ENCODE data around the gene SP6. TPM values are rescaled to one million over a fixed set of nuclear protein-coding genes. Genes with fewer than 3 reads are reported as not detected.

The SP6 gene
- 0.48 and 1.6 TPM in 2 replicates for total RNA-seq

- DNase-seq (ENCODE audit: extremely low read depth, low read depth, low spot score) = no peak
These were observed at the start of gene SP6 for GRCh38 chr17:47850692-47851573. SP6 (minus strand) TSS chr17:47851163; CDS start chr17:47848429, 2,734 bp downstream.

GRCh38 chr17:47899643-47900042 is 48.7 kb upstream of the SP6 start:
- no peak for DNase-seq (ENCODE audit: extremely low read depth, low read depth, low spot score)

- no peak for DNase-seq (ENCODE audit: extremely low read depth, low read depth, low spot score)
These were observed 47.3 kb upstream of the SP6 start for GRCh38 chr17:47898241-47898640.

GRCh38 chr17:47897561-47897960 is 46.6 kb upstream of the SP6 start:
- no peak for DNase-seq (ENCODE audit: extremely low read depth, low read depth, low spot score)

- DNase-seq (ENCODE audit: extremely low read depth, low read depth, low spot score) = no peak
These were observed 45.9 kb upstream of the SP6 start for GRCh38 chr17:47896672-47897490.

- DNase-seq (ENCODE audit: extremely low read depth, low read depth, low spot score) = peak; percentile 100
These were observed 45.1 kb upstream of the SP6 start, which contains the start of gene SP2 for GRCh38 chr17:47895856-47896671. SP2 (plus strand) TSS chr17:47896236; CDS start chr17:47896287, 51 bp downstream.

GRCh38 chr17:47895347-47895855 is 44.4 kb upstream of the SP6 start:
- DNase-seq (ENCODE audit: extremely low read depth, low read depth, low spot score) = no peak

- no peak for DNase-seq (ENCODE audit: extremely low read depth, low read depth, low spot score)
These were observed 43.8 kb upstream of the SP6 start for GRCh38 chr17:47894498-47895346.

- no peak for DNase-seq (ENCODE audit: extremely low read depth, low read depth, low spot score)
These were observed 40.7 kb upstream of the SP6 start for GRCh38 chr17:47891545-47892088.

- DNase-seq (ENCODE audit: extremely low read depth, low read depth, low spot score) = no peak
These were observed 39.0 kb upstream of the SP6 start for GRCh38 chr17:47889734-47890529.

- DNase-seq (ENCODE audit: extremely low read depth, low read depth, low spot score) = no peak
These were observed 37.3 kb upstream of the SP6 start for GRCh38 chr17:47888293-47888692.

GRCh38 chr17:47884905-47885730 is 34.2 kb upstream of the SP6 start:
- DNase-seq (ENCODE audit: extremely low read depth, low read depth, low spot score) = no peak

- DNase-seq (ENCODE audit: extremely low read depth, low read depth, low spot score) = no peak
These were observed 33.4 kb upstream of the SP6 start for GRCh38 chr17:47884427-47884740.

GRCh38 chr17:47883589-47884426 is 32.8 kb upstream of the SP6 start:
- no peak for DNase-seq (ENCODE audit: extremely low read depth, low read depth, low spot score)

GRCh38 chr17:47882695-47883588 is 32.0 kb upstream of the SP6 start:
- DNase-seq (ENCODE audit: extremely low read depth, low read depth, low spot score) = no peak

GRCh38 chr17:47882247-47882646 is 31.3 kb upstream of the SP6 start:
- no peak for DNase-seq (ENCODE audit: extremely low read depth, low read depth, low spot score)

All from glomerular endothelial cell (primary cell).